NOMO-1 (cell line): ENCODE results near the gene YIPF3.
"Not testable (repeated sequence)": the region's sequence is repeated elsewhere in the genome, so short reads cannot be mapped to it uniquely, and the experiment has no call there.

Source experiments
- DNase-seq, 2 experiments: peaks; one replicate each; lab custom pipeline; 2025; ENCODE audit not compliant: unreplicated experiment in 2 of 2; lab: John Stamatoyannopoulos, UW

YIPF3 gene

GRCh38 chr6:43516697-43517504, at the start of gene YIPF3, which contains the start of gene POLR1C:
TSS of gene YIPF3 (minus strand) at chr6:43516926. CDS start at chr6:43516807, 119 bp downstream.
TSS of gene POLR1C (plus strand) at chr6:43517089. CDS start at chr6:43517110, 21 bp downstream.
- DNase-seq, result peak; percentile 90 to 95

- DNase-seq, result no peak
Observed at GRCh38 chr6:43559328-43559727, 42.6 kb upstream of the YIPF3 start.

DNA sequence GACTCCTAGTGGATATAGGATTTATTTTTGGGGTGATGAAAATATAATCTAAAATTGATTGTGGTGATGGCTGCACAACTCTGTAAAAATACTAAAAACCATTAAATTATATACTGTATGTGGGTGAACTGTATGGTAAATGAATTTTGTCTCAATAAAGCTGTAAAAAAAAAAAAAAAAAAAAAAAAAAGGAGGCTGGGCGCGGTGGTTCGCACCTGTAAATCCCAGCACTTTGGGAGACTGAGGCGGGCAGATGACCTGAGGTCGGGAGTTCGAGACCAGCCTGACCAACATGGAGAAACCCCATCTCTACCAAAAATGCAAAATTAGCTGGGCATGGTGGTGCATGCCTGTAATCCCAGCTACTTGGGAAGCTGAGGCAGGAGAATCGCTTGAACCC, 40.9 kb upstream of the YIPF3 start:
- not testable (repeated sequence) for DNase-seq

- no peak for DNase-seq
Observed at GRCh38 chr6:43547222-43547621, 30.5 kb upstream of the YIPF3 start.

DNA sequence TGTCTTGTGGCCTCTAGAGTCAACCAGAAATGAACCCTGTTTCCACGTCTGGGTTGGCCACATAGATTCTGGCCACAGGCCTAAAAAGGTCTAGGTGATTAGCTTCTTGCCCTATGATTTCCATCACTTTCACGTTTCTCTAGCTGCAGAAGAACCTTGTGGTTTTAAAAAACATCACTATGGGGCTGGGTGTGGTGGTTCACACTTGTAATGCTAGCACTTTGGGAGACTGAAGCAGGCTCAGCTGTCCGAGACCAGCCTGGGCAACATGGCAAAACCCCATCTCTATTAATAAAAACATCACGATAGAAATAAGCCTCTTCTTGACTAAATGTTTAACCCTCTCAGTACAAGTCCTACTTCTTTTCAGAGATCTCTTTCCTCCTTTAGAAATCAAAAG, 27.7 kb upstream of the YIPF3 start:
- no peak for DNase-seq

- no peak for DNase-seq
Observed at GRCh38 chr6:43541774-43542471, 25.2 kb upstream of the YIPF3 start.

DNA sequence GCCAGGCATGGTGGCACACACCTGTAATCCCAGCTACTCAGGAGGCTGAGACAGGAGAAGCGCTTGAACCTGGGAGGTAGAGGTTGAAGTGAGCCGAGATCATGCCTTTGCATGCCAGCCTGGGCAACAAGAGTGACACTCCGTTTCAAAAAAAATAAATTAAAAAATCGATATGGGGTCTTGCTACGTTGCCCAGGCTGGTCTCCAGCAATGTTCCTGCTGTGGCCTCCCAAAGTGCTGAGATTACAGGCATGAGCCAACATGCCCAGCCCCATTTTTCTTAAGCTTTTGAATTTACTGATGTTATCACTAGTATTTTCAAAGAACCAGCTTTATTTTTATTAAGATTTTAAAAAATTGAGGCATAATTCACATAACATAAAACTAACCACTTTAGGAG, 23.8 kb upstream of the YIPF3 start:
- no peak for DNase-seq

DNA sequence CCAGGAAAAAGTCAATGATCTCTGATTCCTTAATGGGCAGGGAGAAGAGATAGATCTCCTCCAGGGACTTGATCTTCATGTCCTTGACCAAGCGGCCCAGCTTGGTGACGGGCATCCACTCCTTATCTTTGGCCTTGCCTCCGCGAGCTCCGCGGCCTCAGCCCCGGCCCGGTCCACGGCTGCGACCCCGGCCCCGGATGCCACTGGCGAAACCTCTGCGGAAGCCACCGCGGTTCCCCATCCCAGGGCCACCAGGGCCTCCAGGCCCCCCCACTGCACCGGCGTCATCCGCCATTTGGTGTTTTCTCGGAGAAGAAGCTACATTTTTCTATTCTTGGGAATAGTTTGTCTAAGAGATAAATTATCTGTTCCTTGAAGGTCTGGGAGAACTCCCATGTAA, 22.7 kb upstream of the YIPF3 start:
- DNase-seq, result not testable (repeated sequence)

DNA sequence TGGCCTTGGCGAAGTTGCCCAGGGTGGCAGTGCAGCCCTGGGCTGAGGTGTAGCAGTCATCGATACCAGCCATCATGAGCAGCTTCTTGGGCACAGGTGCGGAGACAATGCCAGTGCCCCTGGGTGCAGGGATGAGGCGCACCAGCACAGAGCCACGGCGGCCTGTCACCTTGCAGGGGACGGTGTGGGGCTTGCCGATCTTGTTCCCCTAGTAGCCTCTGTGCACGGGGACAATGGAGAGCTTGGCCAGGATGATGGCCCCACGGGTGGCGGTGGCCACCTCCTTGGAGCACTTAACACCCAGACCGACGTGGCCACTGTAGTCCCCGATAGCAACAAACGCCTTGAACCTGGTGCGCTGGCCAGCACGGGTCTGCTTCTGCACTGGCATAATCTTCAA, 22.3 kb upstream of the YIPF3 start:
- DNase-seq, result not testable (repeated sequence)

- no peak for DNase-seq
Observed at GRCh38 chr6:43532201-43532600, 15.5 kb upstream of the YIPF3 start.

GRCh38 chr6:43524483-43524961, 7.8 kb upstream of the YIPF3 start:
- no peak for DNase-seq

GRCh38 chr6:43523284-43523683, 6.6 kb upstream of the YIPF3 start:
- DNase-seq, result no peak

DNA sequence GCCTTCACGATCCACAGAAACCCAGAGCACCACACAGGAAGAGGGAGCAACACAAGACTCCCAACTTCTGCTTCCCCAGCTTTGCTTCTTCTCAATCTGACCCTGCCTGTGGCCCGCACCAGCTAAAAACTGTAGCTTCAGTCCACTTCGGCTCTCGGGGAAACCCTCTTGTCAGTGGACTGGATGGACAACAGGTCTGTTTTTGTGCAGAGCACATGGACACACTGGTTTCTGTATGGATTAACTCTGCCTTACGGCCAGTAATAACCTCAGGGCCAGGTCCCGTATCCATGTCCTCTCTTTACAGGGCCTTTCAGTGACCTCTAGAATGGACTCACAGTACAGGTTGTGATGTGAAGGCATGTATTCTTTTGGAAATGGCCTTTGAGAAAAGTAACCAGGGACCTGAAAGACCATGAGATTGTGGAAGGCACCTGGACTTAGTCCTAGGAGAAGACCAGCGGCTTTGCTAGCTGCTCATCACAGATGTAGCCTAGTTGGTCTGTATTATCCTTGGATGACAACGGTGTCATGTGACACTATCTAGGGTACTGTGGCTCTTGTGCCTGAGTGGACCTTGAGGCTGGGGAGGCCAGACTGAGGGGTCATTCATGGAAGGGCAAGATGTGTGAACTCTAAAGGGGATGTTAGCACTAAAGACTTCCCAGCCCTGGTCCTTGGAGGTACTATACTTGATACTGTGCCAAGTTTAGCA, 6.0 kb upstream of the YIPF3 start:
- no peak for DNase-seq

DNA sequence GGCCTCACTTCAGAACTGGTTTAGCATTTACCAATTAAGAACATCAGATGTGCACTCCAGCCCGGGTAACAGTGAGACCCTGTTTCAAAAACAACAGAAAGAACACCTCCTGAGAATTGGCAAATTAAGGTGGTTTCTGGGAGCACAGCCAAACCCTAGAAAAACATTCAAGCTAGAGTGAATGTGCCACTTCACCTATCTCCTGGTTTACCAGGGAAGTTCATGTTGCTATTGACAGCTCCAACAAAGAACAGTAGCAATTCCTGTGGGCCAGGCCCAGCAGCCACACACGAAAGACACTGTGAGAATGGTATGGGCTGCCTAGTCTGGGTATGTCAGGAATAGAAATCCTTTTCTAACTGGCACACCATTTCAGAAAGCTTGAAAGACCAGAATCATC, 5.1 kb upstream of the YIPF3 start:
- DNase-seq, result no peak

DNA sequence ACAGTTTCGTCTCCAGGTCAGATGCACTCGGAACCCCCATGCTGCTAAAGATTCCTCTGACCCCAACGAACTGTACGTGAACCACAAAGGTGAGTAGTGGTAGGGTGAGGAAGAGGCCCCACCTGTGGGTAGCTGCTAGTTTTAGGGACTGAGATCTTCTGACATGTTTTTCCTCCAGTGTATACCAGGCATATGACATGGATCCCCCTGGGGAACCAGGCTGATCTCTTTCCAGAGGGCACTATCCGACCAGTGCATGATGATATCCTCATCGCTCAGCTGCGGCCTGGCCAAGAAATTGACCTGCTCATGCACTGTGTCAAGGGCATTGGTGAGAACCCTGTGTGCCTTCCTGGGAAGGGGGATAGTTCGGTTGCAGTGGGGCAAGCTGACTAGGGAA, 3.4 kb upstream of the YIPF3 start:
- no peak for DNase-seq

- peak; percentile 9 to 10 for DNase-seq
Observed at GRCh38 chr6:43517505-43518357, 1.0 kb upstream of the YIPF3 start.

DNA sequence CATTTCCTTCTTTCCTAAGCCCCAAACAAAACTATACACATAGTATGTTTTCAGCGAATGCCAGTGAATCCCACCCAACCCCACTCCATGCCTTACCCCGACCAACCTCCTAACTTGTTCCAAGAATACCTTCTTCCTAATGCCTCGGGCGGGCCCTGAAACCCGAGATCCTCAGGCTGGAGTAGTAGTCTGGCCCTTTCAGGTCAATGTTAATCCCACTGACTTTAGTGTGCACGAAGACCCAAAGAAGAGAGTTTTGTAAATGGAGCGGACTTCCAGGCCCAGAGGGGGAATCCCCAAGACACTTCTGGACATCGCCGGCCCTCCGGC, 394 bp downstream of the YIPF3 start:
- DNase-seq, result no peak

DNA sequence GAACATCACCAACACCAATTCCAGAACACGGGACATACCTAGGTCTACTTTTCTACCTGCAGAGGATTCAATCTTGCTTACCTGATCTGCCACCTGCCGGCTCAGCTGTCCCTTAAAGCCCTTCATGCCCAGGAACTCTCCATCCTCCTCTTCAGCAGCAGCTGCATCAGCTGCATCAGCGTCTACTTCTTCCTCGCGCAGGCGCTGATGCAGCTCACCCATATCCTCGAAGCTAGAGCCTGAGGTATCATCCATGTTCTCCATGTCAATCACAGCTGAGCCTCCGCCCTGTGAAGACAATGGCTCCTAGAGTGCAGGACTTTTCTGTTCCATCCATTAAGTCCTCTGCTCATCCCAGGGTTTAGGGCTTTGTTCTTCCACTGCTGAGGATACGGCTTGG, 918 bp downstream of the YIPF3 start:
- no peak for DNase-seq

- no peak for DNase-seq
Observed at GRCh38 chr6:43511824-43512415, 4.8 kb downstream of the YIPF3 start.

GRCh38 chr6:43510827-43511163, 5.9 kb downstream of the YIPF3 start:
- no peak for DNase-seq
